NCI-H1436 treated with DMSO at 0.1 percent for 48 hours (cell line): Measurements from ENCODE around the gene NFXL1.

ENCODE experiments used
- DNase-seq: peaks from one replicate; lab custom pipeline; 2025; lab: John Stamatoyannopoulos, UW

NFXL1 gene

GRCh38 chr4:47831026-47831679, 83.2 kb downstream of the NFXL1 start:
- no peak for DNase-seq

- no peak for DNase-seq
These were observed 83.9 kb downstream of the NFXL1 start for GRCh38 chr4:47830265-47831025.

- no peak for DNase-seq
These were observed 84.9 kb downstream of the NFXL1 start for GRCh38 chr4:47829438-47829837.

- DNase-seq: no peak
These were observed 86.9 kb downstream of the NFXL1 start for GRCh38 chr4:47827343-47828047.

GRCh38 chr4:47824840-47825239, 89.5 kb downstream of the NFXL1 start:
- no peak for DNase-seq

GRCh38 chr4:47819178-47819577, 95.2 kb downstream of the NFXL1 start:
- DNase-seq: no peak

- no peak for DNase-seq
These were observed 97.1 kb downstream of the NFXL1 start for GRCh38 chr4:47817275-47817674.

- no peak for DNase-seq
These were observed 97.6 kb downstream of the NFXL1 start for GRCh38 chr4:47816748-47817147.

GRCh38 chr4:47814618-47815295, 99.6 kb downstream of the NFXL1 start:
- no peak for DNase-seq

- DNase-seq: no peak
These were observed 104.7 kb downstream of the NFXL1 start for GRCh38 chr4:47809654-47810203.

GRCh38 chr4:47804598-47804997, 109.8 kb downstream of the NFXL1 start:
- DNase-seq: no peak

GRCh38 chr4:47801481-47802002, 112.8 kb downstream of the NFXL1 start:
- no peak for DNase-seq

GRCh38 chr4:47798165-47798564, 116.2 kb downstream of the NFXL1 start:
- DNase-seq: no peak
